ENCODE data around the gene PPFIA4.

PPFIA4 gene

DNA sequence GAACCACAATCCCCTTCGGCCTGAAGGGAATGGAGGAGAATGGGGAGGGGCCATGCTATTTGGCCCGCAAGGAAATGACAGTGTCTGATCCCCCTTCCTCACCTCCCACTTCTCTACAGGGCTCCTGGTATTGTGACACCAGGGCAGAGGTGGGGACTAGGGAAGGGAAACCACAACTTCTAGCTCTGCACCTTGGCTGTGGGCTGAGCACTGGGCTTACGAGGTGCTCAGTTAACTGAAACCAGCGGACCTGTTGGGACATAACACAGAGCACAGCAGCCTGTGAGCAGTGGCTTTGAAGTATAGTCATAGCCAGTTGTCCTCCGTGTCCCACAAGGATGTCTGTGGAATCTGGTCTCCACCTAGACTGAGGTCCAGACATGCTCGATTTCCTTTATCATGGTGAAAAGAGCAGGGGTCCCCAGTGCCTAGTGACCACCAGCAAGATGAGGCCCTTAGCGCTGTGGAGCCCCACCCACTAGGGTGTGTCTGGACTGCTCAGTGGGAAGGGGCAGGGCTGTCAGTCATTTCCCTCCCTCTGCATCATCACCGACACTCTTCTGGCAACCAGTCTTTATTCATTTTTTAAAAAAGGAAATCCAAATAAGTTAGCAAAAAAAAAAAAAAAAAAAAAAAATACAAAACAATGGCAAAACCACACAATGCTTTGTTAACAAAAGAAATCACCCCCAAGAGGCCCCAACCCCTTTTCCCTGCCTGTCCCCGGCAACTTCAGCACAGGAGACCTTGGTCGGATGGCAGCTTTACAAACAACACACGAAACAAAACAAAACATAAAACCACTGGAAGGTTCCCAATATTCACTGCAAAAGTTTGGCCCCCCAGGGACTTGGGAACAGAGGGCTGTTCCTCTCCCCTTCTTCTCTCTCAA lies 56.5 kb downstream of the PPFIA4 start:
- DNase-seq (ENCODE audit: low read depth, low spot score): no peak

DNA sequence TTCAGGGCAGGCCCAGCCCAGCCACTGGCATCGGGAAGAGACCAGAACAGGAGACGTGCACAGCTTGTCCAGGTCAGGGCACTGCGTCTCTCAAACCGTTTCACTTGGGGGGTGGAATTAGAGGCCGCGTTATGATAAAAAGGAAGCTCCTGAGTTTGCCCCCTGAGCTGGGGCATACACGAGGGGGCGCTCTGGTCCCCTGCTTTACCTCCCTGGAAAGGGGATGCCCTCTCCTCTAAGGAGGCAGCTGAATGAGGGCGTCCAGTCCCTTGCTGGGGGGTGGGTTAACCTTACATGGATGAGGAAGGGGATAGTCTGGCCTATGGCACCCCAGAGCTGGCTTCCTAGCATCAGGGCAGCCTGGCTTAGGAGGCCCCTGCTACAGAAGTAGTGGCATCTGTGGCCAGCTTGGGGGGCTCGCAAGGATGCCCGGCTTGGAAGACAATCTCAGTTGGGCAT lies 57.2 kb downstream of the PPFIA4 start:
- DNase-seq (ENCODE audit: low read depth, low spot score): no peak

DNA sequence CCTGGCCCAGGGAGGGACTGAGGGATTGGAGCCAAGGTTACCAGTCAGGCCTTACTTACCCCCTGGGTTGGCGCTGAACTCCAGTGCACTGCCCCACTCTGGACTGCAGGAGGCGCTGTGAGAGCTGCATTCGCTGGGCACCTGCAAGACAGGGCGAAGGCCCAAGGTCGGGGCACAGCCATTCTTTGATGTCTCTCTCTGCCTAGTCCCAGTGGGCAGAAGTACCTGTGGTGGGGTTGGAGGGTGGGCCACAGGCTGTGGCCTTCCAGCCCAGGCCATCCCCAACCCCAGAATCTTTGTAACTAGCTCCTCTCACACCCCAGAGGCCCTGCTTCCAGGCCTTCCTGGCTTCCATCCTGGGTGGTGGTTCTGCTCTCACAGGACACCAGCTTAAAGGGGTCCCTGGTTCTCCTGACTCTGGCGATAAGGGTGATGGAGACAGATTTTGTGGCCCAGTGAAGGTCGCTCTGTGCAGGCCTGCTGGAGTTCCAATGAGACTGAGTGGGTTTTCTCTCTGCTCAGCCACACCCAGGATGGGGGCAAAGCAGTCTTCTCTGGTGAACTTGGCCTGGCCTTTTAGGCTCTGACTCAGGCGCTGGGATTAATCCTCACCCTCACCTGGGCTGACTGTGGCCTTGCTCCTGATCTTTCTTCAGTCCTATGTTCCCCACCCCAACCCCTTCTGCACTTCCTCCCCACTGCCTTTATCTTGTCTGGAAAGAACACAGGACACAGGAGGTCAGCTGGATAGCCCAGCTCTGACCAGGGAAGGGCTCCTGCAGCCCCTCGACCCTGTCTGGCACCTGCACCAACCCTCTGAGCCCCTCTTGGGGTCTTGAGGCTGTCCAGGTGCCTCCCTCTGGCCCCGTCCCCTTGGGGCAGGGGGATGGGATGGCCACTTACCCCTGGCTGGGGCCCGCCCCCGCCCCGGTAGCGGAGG lies 58.6 kb downstream of the PPFIA4 start:
- no peak for DNase-seq (ENCODE audit: low read depth, low spot score)

DNA sequence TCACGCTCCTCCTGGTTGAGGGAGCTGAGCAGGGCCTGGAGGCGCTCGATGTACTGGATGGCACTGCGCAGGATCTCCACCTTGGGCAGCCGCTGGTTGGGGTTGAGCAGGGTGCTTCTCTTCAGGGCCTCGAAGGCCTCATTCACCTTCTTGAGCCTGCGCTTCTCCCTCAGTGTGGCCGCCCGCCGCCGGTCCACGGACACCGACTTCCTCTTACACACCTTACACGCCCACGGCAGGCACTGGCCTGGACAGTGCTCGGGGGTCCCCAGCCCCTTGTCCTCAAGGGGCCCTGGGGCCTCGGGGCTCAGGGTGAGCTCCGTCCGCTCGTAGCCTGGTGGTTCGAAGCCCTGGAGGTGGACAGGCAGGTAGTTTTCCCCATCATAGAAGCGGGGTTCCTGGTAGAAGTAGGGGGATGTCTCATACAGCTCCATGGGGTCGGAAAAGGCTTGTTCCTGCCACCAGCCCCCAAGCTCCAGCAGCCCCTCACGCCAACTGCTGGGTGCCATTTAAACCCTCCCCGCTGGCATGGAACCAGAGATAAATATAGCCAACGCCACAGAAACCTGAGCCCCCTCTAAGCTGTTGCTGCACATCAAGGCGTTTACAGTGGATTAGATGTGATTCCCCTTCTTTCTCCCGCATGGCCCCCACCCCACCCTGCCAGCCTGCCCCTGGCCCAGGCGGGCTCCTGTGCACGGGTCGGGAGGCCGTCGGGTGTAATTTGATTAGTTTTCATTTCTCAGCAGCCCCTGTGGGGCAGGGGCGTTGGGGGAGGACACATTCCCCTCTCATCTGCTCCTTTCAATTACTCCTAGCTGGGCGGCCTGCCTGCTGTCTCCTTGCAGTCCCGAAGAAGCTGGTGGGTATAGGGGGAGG lies 59.5 kb downstream of the PPFIA4 start, which contains the start of gene MYOG:
MYOG (minus strand) TSS at position 485 of the 879 bp plus-strand sequence; CDS start at position 434, 51 bp downstream.
- no peak for DNase-seq (ENCODE audit: low read depth, low spot score)

DNA sequence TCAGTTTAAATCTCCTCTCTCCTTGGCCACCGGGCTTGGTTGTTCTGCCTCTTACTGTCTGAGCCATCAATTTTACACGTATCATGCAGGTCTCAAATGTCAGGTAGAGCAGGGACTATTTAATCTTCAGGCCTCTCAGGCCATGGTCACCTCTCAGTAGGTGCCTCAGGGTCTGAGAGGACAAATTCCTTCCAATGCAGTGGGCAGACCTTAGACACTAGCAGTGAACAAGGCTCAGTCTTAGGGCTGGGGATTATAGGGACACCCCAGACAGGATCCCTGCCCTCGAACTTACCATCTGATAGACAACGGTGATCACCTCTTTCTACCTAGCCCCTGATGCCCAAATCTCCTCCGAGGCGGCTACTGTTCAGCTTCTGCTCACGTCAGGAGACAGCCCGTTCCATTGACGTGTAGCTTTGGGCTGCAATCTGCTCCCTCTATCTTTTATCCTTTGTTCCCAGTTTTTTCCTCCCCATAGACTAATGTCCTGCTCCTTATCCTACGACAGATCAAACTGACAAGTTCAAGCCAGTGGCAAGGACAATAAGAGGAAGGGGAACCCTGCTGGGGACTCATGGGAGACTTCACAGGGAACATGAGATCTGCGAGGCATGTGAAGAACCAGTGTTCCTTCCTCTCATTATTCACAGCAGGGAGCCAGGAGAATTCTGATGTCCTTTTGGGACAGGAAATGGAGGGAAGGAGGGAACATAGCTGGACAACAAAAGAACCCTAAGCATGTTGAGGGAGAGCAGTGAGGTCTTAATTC lies 60.9 kb downstream of the PPFIA4 start:
- DNase-seq (ENCODE audit: low read depth, low spot score): no peak

DNA sequence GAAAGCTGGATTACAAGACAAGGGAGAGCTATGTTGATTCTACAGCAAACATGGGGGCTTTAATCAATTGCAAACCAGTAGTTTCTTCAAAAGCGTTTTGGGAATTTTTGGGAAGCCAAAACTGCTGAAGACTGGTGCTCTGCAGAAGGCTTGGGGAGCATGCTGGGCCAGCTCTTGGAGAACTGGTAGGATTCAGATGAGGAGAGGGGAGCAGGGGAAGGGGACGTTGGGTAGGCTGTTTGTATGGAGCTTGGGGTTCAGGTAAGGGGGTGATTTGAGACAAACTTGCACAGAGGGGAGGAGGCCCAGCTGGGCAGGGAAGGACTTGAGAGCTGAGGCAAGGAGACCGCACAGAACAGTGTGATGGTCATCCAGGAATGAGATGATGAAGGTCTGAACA lies 62.1 kb downstream of the PPFIA4 start:
- no peak for DNase-seq (ENCODE audit: low read depth, low spot score)

DNA sequence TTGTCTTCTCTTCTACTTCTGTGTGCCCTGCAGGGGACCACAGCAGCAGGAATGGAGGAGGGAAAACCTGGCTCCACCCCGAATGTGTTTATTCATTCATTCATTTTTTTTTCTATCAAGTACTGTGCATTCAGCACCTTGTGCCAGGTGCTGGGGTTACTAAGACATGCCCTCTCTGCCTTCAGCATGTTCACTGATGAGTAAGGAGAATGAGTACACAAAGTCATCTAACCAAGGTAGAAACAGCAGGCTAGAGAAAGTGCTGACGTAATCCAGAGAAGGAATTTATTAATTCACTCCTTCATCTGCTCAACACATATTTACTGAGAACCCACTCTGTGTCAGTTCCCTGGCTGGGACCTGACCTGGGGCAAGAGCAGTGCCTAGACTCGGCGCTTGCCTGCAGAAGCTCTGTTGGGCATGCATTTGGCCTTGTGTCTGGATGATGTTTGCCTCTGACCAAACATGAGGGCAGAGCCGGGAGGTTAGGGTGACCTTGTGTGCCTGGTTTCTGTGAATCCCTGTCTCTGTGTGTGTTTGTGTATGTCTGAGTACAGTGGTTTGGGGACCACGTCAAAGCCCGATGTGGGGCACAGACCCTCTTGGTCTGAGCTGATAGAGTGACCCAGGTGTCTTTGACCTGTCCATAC lies 62.8 kb downstream of the PPFIA4 start:
- no peak for DNase-seq (ENCODE audit: low read depth, low spot score)

DNA sequence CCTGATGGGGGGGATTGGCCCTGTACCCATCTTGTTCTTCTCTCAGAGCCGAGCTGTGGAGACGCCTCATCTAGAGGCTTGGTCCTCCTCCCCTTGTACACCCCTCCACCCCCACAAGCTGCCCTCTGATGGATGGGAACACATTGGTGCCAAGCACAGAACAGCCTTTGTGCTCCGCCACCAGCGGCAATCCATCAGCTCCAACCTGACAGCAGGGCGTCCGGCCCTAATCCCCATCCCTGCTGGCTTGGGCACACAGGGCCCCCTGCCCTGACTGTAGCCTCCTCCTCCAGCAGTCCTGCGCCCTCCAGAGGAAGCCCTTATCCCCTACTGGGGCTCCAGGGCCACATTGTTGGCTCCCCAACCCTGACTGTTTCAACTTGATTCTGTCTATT lies 63.4 kb downstream of the PPFIA4 start:
- no peak for DNase-seq (ENCODE audit: low read depth, low spot score)

DNA sequence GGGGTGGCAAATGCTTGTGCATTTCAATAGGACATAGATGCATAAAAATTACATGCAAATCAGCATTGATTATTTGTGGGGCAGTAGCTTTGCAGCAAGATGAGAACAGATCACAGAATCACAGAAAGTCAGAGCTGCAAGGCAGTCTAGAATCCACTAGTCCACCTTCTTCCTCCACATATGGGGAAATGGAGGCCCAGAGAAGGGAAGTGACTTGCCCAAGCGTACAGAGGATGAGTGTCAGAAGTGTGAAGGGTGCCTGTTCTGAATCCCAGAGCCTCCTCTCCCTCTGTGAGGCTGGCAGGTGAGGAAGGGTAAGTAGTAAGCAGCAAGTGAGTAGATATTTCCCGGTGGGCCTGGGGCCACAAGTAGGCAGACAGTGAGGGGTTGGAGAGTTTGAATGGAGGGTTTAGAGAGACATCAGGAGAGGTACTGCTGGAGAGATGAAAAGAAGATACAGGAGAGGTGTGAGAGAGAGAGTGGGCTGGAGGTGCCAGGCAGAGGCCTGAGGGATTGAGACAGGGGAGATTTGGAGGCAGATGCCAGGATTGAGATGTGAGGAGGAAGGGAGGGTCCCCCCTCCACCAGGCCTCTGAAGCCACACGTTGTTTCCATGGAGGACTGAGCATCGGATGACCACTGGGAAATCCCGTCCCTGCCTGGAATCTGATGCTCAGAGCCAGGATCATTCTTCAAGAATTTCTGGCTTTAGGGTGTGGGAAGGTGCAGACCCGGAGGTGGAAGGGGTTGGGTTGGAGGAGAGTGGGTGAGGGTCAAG lies 64.3 kb downstream of the PPFIA4 start:
- no peak for DNase-seq (ENCODE audit: low read depth, low spot score)

DNA sequence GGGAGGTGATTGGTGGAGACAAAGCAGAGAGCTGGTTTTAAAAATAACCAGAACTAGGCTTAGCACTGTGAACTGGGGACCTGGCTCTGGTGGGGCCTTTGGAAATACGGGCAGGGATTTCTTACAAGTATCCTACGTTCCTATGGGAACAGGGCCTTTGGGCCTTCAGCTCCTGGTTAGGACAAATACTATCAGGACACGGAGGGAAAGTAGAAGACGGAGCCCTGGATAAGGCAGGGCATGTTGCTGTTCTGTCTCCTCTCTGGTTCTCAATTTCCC lies 64.8 kb downstream of the PPFIA4 start:
- DNase-seq (ENCODE audit: low read depth, low spot score): no peak

DNA sequence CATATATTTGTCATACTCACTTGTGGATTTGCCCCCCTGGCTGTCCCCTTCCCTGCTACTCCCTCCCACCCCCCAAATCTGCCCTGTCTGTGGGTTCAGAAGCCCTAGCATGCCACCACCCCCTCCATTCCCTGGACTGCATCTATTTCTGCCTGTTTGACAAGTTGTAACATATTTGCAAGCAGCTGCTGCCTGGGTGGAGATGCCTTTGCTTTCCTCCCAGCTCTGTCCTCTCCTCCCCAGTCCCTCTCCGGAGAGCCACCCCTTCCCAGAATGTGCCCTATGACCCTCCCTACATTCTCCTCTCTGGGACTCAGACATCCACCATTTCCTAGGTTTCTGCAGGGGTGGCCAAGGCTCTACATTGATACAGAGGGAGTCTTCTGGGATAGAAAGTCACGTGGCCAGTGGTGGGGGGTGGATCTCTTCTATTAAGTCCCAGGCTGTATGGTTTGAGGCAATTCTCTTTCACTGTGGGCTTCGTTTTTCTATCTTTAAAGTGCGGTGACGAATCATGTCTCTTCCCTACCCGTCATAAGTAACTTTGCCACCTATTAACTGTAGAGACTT lies 65.6 kb downstream of the PPFIA4 start:
- DNase-seq (ENCODE audit: low read depth, low spot score): no peak

DNA sequence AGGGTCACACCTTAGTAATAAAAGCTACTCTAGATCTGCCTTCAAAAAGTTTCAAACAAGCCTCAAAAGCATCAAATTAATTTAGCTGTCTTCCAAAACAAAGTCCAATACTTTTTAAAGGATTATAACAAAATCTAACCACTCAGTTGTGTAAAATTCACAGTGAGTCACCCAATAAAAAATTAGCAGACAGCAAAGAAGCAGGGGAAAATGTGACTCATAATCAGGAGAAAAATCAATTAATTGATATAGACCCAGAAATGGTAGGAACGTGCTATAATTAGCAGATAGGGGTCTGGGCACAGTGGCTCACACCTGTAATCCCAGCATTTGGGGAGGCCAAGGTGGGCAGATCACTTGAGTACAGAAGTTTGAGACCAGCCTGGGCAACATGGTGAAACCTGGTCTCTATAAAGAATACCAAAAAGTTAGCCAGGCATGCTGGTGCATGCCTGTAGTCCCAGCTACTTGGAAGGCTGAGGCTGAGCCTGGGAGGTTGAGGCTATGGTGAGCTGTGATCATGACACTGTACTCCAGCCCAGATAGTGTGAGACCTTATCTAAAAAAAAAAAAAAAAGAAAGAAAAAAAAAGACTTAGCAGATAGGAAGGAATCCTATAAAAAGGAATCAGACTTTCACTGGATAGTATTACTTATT lies 67.6 kb downstream of the PPFIA4 start:
- DNase-seq (ENCODE audit: low read depth, low spot score): no peak

DNA sequence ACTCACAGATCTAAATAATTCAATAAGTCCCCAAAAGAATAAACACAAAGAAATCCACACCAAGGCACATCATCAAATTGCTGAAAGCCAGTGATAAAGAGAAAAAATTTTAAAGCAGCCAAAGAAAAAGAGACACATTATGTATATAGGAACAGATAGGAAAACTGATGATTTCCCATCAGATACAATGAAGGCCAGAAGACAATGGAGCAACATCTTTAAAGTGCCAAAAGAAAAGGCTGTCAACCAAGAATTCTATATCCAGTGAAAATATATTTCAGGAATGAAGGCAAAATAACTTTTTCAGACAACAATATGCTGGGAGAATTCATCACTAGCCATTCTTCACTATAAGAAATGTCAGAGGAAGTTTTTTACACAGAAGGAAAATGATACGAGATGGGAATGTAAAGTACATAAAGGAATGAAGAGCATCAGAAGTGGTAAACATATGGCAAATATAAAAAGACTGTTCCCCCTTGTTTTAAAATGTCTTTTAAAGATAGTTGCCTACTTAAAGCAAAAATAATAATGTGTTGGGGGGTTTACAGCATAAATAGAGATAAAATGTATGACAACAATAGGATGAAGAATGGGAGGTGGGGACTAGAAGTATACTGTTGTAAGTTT lies 68.9 kb downstream of the PPFIA4 start:
- no peak for DNase-seq (ENCODE audit: low read depth, low spot score)

DNA sequence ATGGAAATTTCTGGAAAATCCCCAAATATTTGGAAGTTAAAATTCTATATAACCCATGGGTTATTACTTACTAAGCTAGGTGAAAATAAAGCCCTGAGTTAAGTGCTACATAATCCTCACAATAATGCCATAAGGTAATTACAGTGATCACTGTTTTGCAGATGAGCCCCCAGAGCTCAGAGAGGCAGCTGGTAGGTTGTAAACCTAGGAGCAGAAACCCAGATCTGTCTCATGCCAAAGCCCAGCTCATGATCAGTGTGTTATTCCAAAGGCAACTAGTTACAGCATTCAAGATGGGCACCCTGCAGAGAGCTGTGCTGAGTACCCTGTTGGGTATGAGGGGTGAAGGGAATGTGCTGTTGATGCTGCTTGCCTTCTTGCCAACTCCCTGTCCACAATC lies 70.3 kb downstream of the PPFIA4 start:
- no peak for DNase-seq (ENCODE audit: low read depth, low spot score)

DNA sequence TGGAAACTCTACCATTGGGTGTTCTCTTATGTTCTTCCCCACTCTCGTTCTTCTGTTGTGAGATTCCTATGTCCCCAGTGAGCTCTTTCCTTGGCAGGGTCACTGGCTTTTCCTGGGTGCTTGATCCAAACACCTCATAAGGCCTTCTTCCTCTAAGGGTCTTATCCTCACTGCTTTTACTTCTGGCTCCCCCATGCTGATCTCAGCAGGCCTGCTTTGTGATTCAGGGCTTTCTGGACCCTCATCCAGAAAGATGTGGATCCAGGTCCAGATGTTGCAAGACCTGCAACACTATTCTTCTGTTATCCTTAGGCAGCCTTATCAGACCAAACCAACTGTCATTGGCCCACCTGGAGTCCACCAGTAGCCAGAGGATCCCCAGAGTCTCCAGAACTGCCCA lies 70.7 kb downstream of the PPFIA4 start:
- no peak for DNase-seq (ENCODE audit: low read depth, low spot score)

DNA sequence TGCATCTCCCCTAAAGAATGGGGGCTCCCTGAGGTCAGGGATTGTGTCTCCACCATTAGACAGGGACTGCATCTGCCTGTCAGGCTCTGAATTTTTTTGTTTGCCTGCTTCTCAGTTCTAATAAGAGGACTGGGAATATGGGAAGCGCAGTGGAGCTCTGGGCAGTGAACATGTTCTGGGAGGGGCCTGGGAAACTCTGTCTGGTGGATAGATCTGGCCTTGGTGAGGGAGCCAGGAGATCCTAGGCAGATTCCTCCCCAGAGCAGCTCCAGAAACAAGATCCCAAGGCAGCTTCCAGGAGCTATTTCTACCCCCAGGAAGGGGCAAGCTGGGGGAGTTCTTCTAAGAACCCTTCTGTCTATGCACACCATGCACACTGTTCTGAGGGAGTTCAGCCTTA lies 72.2 kb downstream of the PPFIA4 start:
- no peak for DNase-seq (ENCODE audit: low read depth, low spot score)

DNA sequence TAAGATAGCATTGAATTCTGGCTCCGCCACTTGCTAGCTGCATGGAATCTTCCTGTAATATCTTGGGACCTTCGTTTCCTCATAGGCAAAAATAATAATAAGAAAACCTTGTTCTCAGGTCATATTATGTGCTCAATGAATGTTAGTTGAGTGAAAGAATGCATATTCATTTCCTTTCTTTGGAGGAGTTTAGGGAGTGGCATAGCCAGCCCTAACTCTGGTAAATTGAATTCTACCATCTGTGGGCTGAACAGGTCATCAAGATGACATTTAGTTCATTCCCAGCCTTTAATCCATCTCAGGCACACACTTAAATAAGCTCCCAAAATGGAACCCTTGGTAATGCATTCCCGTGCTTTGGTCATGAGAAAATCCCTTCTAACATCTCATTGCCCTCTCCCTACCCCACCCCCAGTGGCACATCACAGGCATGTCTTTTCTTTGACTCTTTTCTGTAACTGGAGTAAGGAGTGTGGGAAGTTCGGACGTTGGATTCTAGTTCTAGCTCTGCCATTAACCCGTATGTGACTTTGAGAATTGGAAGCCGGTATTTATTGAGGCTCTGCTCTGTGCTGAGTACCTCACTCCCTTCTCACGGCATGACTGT lies 72.7 kb downstream of the PPFIA4 start:
- no peak for DNase-seq (ENCODE audit: low read depth, low spot score)

All from activated naive CD8-positive, alpha-beta T cell treated with anti-CD3 and anti-CD28 coated beads, Interleukin-2, amount 50 U/mL, for 16 hours (primary cell).